Measurements from ENCODE around the gene ICAM1.

ICAM1 gene

GRCh38 chr19:10335352-10335985, 64.5 kb downstream of the ICAM1 start:
- no peak for TF ChIP-seq REST (IDR thresholded peaks at IDR 0.05; ENCODE audit: insufficient read depth in 1 of 2, low read depth in 2 of 2, low read length in 2 of 2)
- TF ChIP-seq SIN3A (IDR thresholded peaks at IDR 0.05; ENCODE audit: borderline replicate concordance, insufficient read depth, low read length), result no peak
- TF ChIP-seq TAF1 (IDR thresholded peaks at IDR 0.05; ENCODE audit: borderline replicate concordance, insufficient read depth, low read length), result no peak
- no peak for TF ChIP-seq FOXP2 (optimal IDR thresholded peaks at IDR 0.05; ENCODE audit: borderline replicate concordance, extremely low read depth, extremely low read length, insufficient read depth)
- TF ChIP-seq POLR2AphosphoS5 (IDR thresholded peaks at IDR 0.05; ENCODE audit: low read depth, low read length), result no peak

Measured in PFSK-1 (cell line).